IPS-20b (cell line): Measurements from ENCODE around the gene CD300C.

ENCODE experiments used
- H3K27ac ChIP-seq: one replicate; pipeline ENCODE4 v1.5.1; 2013; ENCODE audit warnings: low read length
- H3K27me3 ChIP-seq: 2 replicates; pipeline ENCODE4 v1.6.1; 2013; ENCODE audit warnings: mild to moderate bottlenecking, low read length, inconsistent platforms; ENCODE audit not compliant: insufficient read depth
- H3K36me3 ChIP-seq: 2 replicates; pipeline ENCODE4 v1.6.1; 2013; ENCODE audit warnings: low read depth, mild to moderate bottlenecking, inconsistent platforms, low read length, moderate library complexity; ENCODE audit not compliant: insufficient read depth
- H3K4me1 ChIP-seq: 2 replicates; pipeline ENCODE4 v1.6.1; 2013; ENCODE audit warnings: mild to moderate bottlenecking, control low read depth, inconsistent platforms, low read length, moderate library complexity; ENCODE audit not compliant: insufficient read depth
- H3K4me3 ChIP-seq: 2 replicates; pipeline ENCODE4 v1.5.1; 2013; ENCODE audit warnings: mild to moderate bottlenecking, low read length, inconsistent platforms
- H3K9ac ChIP-seq: 2 replicates; pipeline ENCODE4 v1.6.1; 2013; ENCODE audit warnings: low read depth, mild to moderate bottlenecking, inconsistent platforms, low read length, moderate library complexity
- H3K9me3 ChIP-seq: 2 replicates; pipeline ENCODE4 v1.6.1; 2013; ENCODE audit warnings: mild to moderate bottlenecking, low read depth, low read length, inconsistent platforms; ENCODE audit not compliant: insufficient read depth

The CD300C gene

DNA sequence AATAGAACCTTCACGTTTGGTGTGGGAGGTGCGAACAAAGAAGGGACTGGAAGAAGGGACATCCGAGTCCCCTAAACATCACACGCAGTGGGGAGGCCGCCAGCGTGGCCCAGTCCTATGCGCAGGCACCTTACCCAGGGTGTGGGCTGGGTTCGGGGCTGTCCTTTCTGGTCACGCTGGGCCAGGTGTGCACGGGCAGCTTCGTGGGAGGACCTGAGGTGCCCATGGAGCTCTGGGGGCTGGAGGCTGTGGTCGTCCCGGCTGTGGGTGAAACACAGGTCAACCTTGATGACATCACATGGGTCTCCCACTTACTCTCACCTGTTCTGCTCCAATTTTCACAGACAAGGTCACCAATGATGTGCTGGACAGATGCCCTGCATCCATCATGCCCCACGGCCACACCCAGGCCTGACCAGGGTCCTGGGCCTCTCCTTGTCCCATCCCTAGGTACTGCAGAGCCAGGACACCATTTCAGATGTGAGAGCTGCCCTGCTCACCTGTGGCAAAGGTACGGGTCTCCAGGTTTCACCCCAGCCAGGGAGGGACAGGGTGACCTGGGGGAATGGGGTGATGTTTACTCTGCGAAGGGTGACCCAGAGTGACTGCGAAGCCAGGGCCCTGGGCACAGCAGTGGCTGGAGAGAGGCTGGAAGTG lies 3.1 kb downstream of the CD300C start:
- Histone ChIP-seq H3K27me3 (no peaks in the 10 kb centered on the region; the same call in 1 of the 2 replicates), H3K9me3 (no peaks in the 10 kb centered on the region), H3K36me3 (no peaks in the 10 kb centered on the region), H3K4me1 (no peaks in the 10 kb centered on the region), H3K4me3 (no peak overlapping the region), H3K9ac (no peak overlapping the region), H3K27ac (no peak overlapping the region)

- Histone ChIP-seq H3K9me3 (no peaks in the 10 kb centered on the region), H3K27me3 (no peaks in the 10 kb centered on the region; the same call in 1 of the 2 replicates), H3K9ac (no peak overlapping the region)
Observed at GRCh38 chr17:74542166-74542565, 3.7 kb downstream of the CD300C start.

GRCh38 chr17:74541176-74542111 lies 4.5 kb downstream of the CD300C start:
- H3K27me3 ChIP-seq = no peaks in the 10 kb centered on the region; the same call in 1 of the 2 replicates
- H3K9me3 ChIP-seq = no peaks in the 10 kb centered on the region
- no peaks in the 10 kb centered on the region for H3K4me1 ChIP-seq
- H3K36me3 ChIP-seq = no peaks in the 10 kb centered on the region
- no peak overlapping the region for H3K27ac ChIP-seq
- no peak overlapping the region for H3K4me3 ChIP-seq
- H3K9ac ChIP-seq = no peak overlapping the region

More at GRCh38 chr17:74542166-74542565, 3.7 kb downstream of the CD300C start:
- no peaks in the 10 kb centered on the region for H3K36me3 ChIP-seq
- no peaks in the 10 kb centered on the region for H3K4me1 ChIP-seq
- no peak overlapping the region for H3K27ac ChIP-seq
- H3K4me3 ChIP-seq = no peak overlapping the region

DNA sequence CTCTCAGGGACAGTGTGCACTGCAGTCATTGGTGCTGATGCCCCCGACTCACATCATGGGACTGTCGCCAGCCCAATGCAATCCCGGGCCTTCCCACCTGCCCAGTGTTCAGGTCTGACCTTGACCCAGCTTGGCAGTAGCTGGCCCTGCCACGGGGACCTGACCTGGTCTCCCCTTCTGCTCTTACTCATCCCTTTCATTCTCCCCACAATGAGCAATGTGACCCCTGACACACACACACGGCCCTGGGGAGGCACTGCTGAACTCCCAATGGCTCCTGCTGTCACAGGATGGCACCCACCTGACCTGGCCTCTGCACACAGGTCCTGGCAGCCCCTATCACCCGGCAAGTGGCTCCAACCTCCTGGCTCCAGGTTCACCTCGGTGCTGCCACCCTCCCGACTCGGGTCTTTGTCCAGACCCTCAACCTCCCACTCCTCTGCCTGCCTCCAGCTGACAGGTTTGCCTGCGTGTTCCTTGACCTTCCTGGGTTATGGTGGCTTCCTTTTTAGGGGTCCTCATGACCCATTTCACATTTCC lies 6.6 kb downstream of the CD300C start:
- Histone ChIP-seq H3K36me3 (no peaks in the 10 kb centered on the region), H3K9ac (no peak overlapping the region), H3K27ac (no peak overlapping the region), H3K27me3 (no peaks in the 10 kb centered on the region; the same call in 1 of the 2 replicates), H3K9me3 (no peaks in the 10 kb centered on the region; the same call in 1 of the 2 replicates), H3K4me3 (no peak overlapping the region), H3K4me1 (no peaks in the 10 kb centered on the region)

GRCh38 chr17:74536890-74537289 lies 9.0 kb downstream of the CD300C start:
- Histone ChIP-seq H3K9me3 (no peaks in the 10 kb centered on the region; the same call in 1 of the 2 replicates), H3K27ac (no peak overlapping the region), H3K9ac (no peak overlapping the region), H3K36me3 (no peaks in the 10 kb centered on the region), H3K27me3 (no peaks in the 10 kb centered on the region; the same call in 1 of the 2 replicates), H3K4me3 (no peak overlapping the region), H3K4me1 (no peaks in the 10 kb centered on the region)

DNA sequence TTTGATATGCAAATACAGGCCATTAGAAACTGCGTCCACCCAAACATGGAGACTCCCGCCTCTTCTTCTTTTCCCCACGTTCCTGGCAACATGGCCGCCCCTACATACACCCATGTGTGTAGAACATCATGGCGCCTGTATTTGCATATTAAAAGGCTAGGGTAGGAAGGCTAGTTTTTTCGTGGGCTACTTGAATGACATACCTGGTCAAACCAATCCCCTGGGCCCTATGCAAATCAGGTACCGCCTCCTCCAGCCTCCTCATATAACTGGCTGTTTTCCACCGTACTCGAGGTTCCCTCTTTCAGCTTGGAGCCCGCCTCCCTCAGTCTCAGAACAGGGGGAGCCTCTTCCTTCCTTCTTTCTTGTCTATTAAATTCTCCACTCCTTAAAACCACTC lies 13.8 kb downstream of the CD300C start:
- Histone ChIP-seq H3K4me3 (no peak overlapping the region), H3K27ac (no peak overlapping the region), H3K9ac (no peak overlapping the region), H3K36me3 (no peaks in the 10 kb centered on the region), H3K27me3 (peaks cover 9% of the 10 kb centered on the region), H3K9me3 (no peaks in the 10 kb centered on the region; the same call in 1 of the 2 replicates), H3K4me1 (no peaks in the 10 kb centered on the region)

DNA sequence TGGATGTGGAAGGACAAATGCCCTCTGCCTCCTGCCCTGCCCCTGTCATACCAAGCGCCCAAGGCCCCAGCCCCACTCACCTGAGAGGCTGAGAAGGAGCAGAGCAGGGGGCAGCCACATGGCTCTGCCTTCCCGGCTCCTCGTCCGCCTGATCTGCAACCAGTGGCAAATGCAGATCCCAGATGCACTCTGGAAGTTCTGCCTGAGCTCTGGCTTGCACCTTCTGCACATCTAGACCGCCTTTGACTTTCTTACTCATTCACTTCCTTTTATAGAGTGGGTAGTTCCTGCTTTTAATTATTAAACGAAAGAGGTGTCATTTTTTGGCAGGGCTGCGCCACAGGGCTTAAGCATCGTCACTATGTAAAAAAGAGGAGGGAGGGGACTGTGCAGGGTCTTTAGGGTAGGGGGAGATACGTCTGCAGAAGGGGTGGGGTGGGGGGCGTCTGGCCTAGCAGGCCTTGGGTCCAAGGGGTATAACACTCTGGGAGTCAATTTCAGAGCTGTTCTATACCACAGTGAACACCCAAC lies 14.6 kb downstream of the CD300C start, which contains the start of gene CD300LB:
Gene CD300LB (minus strand): TSS at position 245 of the 531 bp plus-strand sequence. CDS start 125 bp downstream, at position 120.
- Histone ChIP-seq H3K9ac (no peak within 1 kb of the TSS), H3K27me3 (peaks cover 9% of the 10 kb centered on the region), H3K9me3 (no peaks in the 10 kb centered on the region; the same call in 1 of the 2 replicates), H3K36me3 (no peaks in the 10 kb centered on the region), H3K4me3 (no peak within 1 kb of the TSS), H3K27ac (no peak within 1 kb of the TSS), H3K4me1 (no peaks in the 10 kb centered on the region)

- Histone ChIP-seq H3K9ac (no peak overlapping the region), H3K9me3 (no peaks in the 10 kb centered on the region; the same call in 1 of the 2 replicates), H3K36me3 (no peaks in the 10 kb centered on the region), H3K4me1 (no peaks in the 10 kb centered on the region), H3K27ac (no peak overlapping the region), H3K4me3 (no peak overlapping the region), H3K27me3 (peaks cover 9% of the 10 kb centered on the region)
Observed at GRCh38 chr17:74530831-74531150, 15.1 kb downstream of the CD300C start.

DNA sequence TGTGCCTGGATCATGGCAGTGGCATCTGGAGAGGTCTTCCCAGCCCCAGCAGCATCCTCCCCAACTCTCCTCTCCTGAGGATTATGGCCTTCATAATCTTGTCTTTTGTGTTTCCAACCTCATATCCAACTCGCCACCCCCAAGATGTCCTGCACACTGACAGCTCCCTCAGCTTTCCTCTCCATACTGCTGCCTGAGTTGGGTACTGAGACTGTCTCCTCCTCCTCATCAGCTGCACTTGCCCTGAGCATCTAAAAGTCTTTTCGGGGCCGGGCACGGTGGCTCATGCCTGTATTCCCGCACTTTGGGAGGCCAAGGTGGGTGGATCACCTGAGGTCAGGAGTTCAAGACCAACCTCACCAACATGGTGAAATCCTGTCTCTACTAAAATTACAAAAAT lies 16.7 kb downstream of the CD300C start:
- no peaks in the 10 kb centered on the region for H3K9me3 ChIP-seq
- no peak overlapping the region for H3K4me3 ChIP-seq
- no peaks in the 10 kb centered on the region for H3K4me1 ChIP-seq
- H3K36me3 ChIP-seq = no peaks in the 10 kb centered on the region
- peaks cover 9% of the 10 kb centered on the region for H3K27me3 ChIP-seq
- no peak overlapping the region for H3K27ac ChIP-seq
- no peak overlapping the region for H3K9ac ChIP-seq

DNA sequence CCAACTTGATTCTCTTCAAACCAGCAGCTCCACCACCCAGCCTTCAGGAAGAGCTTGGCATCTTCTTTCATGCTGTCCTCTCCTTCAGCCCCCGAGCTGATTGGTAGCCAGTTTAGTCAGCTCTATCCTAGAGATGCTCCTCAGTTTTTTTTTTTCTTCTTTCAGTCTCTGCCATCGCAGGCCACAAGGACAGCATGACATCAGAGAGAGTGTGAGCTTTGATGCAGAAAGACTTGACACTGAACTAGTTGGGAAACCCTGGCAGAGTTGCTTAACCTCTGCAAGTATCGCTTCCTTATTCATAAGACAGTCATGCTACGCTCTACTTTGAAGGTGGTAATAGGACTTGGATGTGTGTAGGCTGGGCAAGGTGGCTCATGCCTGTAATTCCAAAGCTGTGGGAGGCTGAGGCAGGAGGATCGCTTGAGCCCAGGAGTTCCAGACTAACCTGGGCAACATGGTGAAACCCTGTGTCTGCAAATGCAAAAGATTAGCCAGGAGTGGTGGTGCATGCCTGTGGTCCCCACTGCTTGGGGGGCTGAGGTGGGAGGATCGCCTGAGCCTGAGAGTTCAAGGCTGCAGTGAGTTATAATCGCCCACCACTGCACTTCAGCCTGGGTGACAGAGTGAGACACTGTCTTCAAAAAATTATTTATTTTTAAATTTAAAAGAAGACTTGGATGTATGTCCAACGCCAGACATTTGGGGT lies 17.3 kb downstream of the CD300C start:
- no peak overlapping the region for H3K9ac ChIP-seq
- no peaks in the 10 kb centered on the region for H3K36me3 ChIP-seq
- peaks cover 9% of the 10 kb centered on the region for H3K27me3 ChIP-seq
- no peaks in the 10 kb centered on the region for H3K4me1 ChIP-seq
- H3K27ac ChIP-seq = no peak overlapping the region
- no peaks in the 10 kb centered on the region for H3K9me3 ChIP-seq
- H3K4me3 ChIP-seq = no peak overlapping the region

DNA sequence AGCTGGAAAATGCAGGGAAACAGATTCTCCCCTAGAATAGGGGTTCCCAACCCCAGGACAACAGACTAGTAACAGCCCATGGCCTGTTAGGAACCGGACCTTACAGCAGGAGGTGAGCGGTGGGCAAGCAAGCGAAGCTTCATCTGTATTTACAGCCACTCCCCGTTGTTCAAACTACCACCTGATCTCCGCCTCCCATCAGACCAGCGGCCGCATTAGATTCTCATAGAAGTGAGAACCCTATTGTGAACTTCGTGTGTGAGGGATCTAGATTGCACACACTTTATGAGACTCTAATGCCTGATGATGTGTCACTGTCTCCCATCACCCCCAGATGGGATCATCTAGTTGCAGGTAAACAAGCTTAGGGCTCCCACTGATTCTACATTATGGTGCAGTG lies 18.2 kb downstream of the CD300C start:
- Histone ChIP-seq H3K4me1 (no peaks in the 10 kb centered on the region), H3K36me3 (no peaks in the 10 kb centered on the region), H3K4me3 (no peak overlapping the region), H3K27me3 (peaks cover 9% of the 10 kb centered on the region), H3K27ac (no peak overlapping the region), H3K9me3 (no peaks in the 10 kb centered on the region), H3K9ac (no peak overlapping the region)
